Activated naive CD4-positive, alpha-beta T cell treated with anti-CD3 and anti-CD28 coated beads, Interleukin-2, amount 50 U/mL, for 24 hours (primary cell): ENCODE measurements around the gene ATPAF1.
A peak's percentile ranks its signal among the peaks of the same experiment; 100 is the strongest.

Source experiments
- H3K27ac Mint-ChIP-seq: one replicate; pipeline ENCODE4 v1.8.0; 2021; ENCODE audit warnings: mild to moderate bottlenecking, mixed read lengths
- H3K27me3 Mint-ChIP-seq: one replicate; pipeline ENCODE4 v1.8.0; 2021; ENCODE audit warnings: mixed read lengths
- H3K36me3 Mint-ChIP-seq: one replicate; pipeline ENCODE4 v1.8.0; 2021; ENCODE audit warnings: mixed read lengths
- H3K4me1 Mint-ChIP-seq: one replicate; pipeline ENCODE4 v1.8.0; 2021; ENCODE audit warnings: mixed read lengths
- H3K4me3 Mint-ChIP-seq: one replicate; pipeline ENCODE4 v1.8.0; 2021; ENCODE audit warnings: mild to moderate bottlenecking, mixed read lengths
- H3K9me3 Mint-ChIP-seq: one replicate; pipeline ENCODE4 v1.8.0; 2021; ENCODE audit warnings: mixed read lengths

Gene ATPAF1

GRCh38 chr1:46687921-46688509 lies 19.9 kb upstream of the ATPAF1 start:
- H3K27ac Mint-ChIP-seq: peak overlapping the region; percentile 89
- peaks cover 22% of the 10 kb centered on the region for H3K36me3 Mint-ChIP-seq
- peaks cover 19% of the 10 kb centered on the region for H3K4me1 Mint-ChIP-seq
- H3K9me3 Mint-ChIP-seq: no peaks in the 10 kb centered on the region
- no peak overlapping the region for H3K4me3 Mint-ChIP-seq
- H3K27me3 Mint-ChIP-seq: no peaks in the 10 kb centered on the region

DNA sequence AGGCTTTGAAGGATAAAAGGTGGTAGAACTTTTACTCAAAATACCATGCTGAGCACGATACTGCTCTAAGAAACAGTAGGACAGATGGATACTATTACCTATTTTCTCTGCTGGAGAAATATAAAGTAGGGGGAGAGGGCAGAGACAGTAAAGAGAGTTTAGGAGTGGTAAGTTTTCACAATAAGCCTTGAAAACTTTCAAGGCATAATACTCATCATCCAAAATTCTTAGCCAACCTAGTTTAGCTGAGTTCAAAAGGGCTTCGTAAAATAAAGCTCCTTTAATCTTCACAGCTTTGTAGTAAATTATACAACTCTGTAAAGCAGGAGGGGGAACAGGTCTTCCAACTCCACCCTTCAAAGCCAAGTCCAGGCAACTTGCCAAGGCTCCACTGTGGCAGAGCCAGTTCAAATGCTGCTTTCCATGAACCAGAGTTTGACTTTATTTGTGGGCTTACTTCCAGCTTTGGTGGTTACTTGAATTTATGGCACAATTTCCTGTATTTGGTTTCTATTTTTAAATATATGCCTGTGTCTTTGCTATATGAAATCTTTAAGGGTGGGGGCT lies 19.0 kb upstream of the ATPAF1 start:
- Mint-ChIP-seq H3K4me3 (no peak overlapping the region), H3K9me3 (no peaks in the 10 kb centered on the region), H3K4me1 (peaks cover 19% of the 10 kb centered on the region), H3K27me3 (no peaks in the 10 kb centered on the region), H3K36me3 (peaks cover 22% of the 10 kb centered on the region), H3K27ac (no peak overlapping the region)

DNA sequence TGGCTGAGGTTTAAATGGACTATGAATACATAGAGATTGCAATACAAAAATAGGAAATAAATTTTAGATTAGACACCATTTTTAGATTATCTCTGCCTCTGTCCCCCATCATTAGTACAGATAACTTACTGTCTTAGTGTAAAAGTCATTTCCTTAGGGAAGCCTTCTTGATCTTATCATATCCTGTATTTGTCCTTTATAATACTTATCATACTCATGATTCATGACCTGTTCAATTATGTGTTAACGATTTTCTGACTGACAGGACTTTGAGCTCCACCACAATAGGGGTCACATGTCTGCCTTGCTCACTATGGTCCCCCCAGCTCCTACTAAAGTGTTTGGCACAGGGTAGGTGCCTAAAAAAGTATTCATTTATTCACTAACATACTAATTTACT lies 18.1 kb upstream of the ATPAF1 start:
- no peaks in the 10 kb centered on the region for H3K27me3 Mint-ChIP-seq
- peaks cover 19% of the 10 kb centered on the region for H3K4me1 Mint-ChIP-seq
- H3K4me3 Mint-ChIP-seq: no peak overlapping the region
- H3K9me3 Mint-ChIP-seq: no peaks in the 10 kb centered on the region
- H3K27ac Mint-ChIP-seq: no peak overlapping the region
- peaks cover 25% of the 10 kb centered on the region for H3K36me3 Mint-ChIP-seq

DNA sequence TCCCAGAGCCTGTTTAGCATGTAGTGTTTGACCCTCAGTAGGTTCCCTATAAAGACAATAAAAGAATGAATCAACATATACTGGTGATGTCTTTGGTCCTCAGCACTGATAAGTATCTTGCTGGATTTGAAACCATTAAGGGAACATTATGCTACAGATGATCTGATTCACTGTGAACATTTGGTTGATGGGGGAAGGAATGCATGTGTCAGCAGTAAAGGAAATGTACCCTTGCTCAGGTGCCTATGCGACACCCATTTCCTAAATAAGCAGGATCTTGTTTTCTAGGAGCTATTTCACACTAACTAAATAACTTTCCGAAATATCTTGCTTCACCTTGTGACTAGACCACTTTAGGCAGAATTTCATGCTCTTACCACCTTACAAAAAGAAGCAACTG lies 16.5 kb upstream of the ATPAF1 start:
- Mint-ChIP-seq H3K36me3 (peaks cover 33% of the 10 kb centered on the region), H3K9me3 (no peaks in the 10 kb centered on the region), H3K4me1 (peaks cover 15% of the 10 kb centered on the region), H3K27me3 (no peaks in the 10 kb centered on the region), H3K27ac (peak overlapping the region; percentile 23), H3K4me3 (no peak overlapping the region)

GRCh38 chr1:46682064-46682463 lies 13.9 kb upstream of the ATPAF1 start:
- Mint-ChIP-seq H3K9me3 (no peaks in the 10 kb centered on the region), H3K27ac (peak overlapping the region; percentile 6), H3K4me3 (no peak overlapping the region), H3K27me3 (no peaks in the 10 kb centered on the region), H3K4me1 (peaks cover 17% of the 10 kb centered on the region), H3K36me3 (peaks cover 40% of the 10 kb centered on the region)

- Mint-ChIP-seq H3K36me3 (peaks cover 38% of the 10 kb centered on the region), H3K27me3 (no peaks in the 10 kb centered on the region), H3K9me3 (no peaks in the 10 kb centered on the region), H3K4me3 (no peak overlapping the region), H3K4me1 (peaks cover 18% of the 10 kb centered on the region), H3K27ac (peak overlapping the region; percentile 6)
Measured at GRCh38 chr1:46681333-46682034, 13.3 kb upstream of the ATPAF1 start.

GRCh38 chr1:46679789-46680573 lies 11.8 kb upstream of the ATPAF1 start:
- Mint-ChIP-seq H3K36me3 (peaks cover 34% of the 10 kb centered on the region), H3K4me3 (no peak overlapping the region), H3K9me3 (no peaks in the 10 kb centered on the region), H3K4me1 (peaks cover 33% of the 10 kb centered on the region), H3K27me3 (no peaks in the 10 kb centered on the region), H3K27ac (no peak overlapping the region)

DNA sequence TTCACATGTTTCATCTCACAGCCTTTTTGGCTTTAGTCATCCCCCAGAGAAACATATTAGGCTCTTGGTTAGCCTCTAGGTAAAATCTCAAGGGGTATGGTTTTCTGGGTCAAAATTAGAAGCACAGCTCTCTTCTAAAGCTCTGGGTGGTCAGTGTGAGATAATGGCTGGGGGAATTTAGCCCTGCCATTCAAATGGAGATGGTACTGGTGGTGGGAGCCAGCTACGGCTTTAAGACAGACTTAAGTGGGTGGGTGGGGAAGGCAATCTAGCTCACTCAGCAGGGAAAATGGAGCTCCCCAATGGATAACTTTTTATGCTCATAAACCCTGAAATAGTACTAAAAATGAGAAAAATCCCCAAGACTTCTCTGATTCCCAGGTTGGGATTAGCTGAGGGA lies 9.2 kb upstream of the ATPAF1 start:
- no peaks in the 10 kb centered on the region for H3K9me3 Mint-ChIP-seq
- no peaks in the 10 kb centered on the region for H3K27me3 Mint-ChIP-seq
- H3K4me1 Mint-ChIP-seq: peaks cover 49% of the 10 kb centered on the region
- peaks cover 34% of the 10 kb centered on the region for H3K36me3 Mint-ChIP-seq
- no peak overlapping the region for H3K4me3 Mint-ChIP-seq
- H3K27ac Mint-ChIP-seq: peak overlapping the region; percentile 87

DNA sequence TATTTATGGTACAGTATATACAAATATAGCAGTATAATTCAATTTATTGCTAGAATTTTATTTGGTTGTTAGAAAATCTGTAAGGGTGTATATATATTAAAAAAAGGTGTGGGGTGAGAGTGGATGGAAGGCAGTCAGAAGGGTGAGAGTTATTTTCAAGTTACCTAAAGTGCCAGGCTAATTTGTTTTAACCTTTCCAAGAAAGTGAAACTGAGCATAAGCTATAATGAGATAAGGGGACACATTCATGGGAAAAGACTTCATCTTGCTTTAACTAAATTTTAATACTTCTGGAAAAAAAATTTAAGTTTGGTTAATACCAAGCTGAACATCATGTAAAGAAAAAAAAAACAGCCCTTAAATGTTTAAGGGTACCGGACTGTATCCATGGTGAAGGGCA lies 8.4 kb upstream of the ATPAF1 start:
- Mint-ChIP-seq H3K27ac (peak overlapping the region; percentile 96), H3K27me3 (no peaks in the 10 kb centered on the region), H3K4me3 (peak overlapping the region; percentile 48), H3K4me1 (peaks cover 49% of the 10 kb centered on the region), H3K9me3 (no peaks in the 10 kb centered on the region), H3K36me3 (peaks cover 29% of the 10 kb centered on the region)

- Mint-ChIP-seq H3K4me1 (peaks cover 49% of the 10 kb centered on the region), H3K9me3 (no peaks in the 10 kb centered on the region), H3K4me3 (peak overlapping the region; percentile 48), H3K36me3 (peaks cover 29% of the 10 kb centered on the region), H3K27me3 (no peaks in the 10 kb centered on the region), H3K27ac (peak overlapping the region; percentile 96)
Measured at GRCh38 chr1:46675549-46676314, 7.6 kb upstream of the ATPAF1 start.

- H3K27ac Mint-ChIP-seq: peak overlapping the region; percentile 57
Measured at GRCh38 chr1:46673749-46674182, 5.6 kb upstream of the ATPAF1 start.

DNA sequence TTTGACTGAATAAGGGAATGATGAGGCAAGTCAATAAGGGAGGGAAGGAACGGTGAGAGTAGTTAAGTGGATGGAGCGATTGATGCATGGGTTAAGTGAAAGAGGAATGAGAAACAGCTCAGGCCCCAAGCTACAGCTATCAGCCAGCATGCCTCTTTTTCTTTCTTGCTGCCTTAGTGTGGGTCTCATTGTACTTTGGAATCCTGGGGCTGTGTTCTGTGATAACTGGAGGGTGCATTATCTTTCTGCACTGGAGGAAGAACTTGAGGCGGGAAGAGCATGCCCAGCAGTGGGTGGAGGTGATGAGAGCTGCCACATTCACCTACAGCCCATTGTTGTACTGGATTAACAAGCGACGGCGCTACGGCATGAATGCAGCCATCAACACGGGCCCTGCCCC lies 4.5 kb upstream of the ATPAF1 start:
- peak overlapping the region; percentile 75 for H3K27ac Mint-ChIP-seq
- H3K4me1 Mint-ChIP-seq: peaks cover 42% of the 10 kb centered on the region
- H3K9me3 Mint-ChIP-seq: no peaks in the 10 kb centered on the region
- no peaks in the 10 kb centered on the region for H3K27me3 Mint-ChIP-seq
- H3K36me3 Mint-ChIP-seq: peaks cover 11% of the 10 kb centered on the region
- H3K4me3 Mint-ChIP-seq: no peak overlapping the region

More at GRCh38 chr1:46673749-46674182, 5.6 kb upstream of the ATPAF1 start:
- Mint-ChIP-seq H3K27me3 (no peaks in the 10 kb centered on the region), H3K9me3 (no peaks in the 10 kb centered on the region), H3K36me3 (peaks cover 16% of the 10 kb centered on the region), H3K4me1 (peaks cover 49% of the 10 kb centered on the region), H3K4me3 (no peak overlapping the region)

DNA sequence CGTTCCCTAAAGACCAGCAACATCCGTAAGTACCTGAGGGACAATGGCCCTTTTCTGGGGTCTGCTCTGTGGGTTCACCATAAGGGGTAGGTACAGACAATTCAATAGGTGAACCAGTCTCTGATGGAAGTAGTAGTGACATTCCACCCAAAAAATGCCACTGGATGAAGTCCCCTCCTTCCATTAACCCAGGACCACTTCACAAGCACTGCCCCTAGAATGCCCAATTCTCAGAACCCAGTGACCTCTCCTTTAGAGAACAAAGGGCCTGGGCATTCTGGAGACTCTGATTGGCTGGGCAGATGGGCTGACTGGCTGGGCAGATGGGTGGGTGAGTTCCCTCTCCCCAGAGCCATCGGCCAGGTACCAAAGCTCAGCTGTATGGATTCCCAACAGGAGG lies 3.4 kb upstream of the ATPAF1 start, which contains the start of gene TEX38:
TSS of gene TEX38 (plus strand) at position 301 of the 400 bp plus-strand sequence. CDS start at position 382, 81 bp downstream.
- H3K27ac Mint-ChIP-seq: peak within 1 kb of the TSS; percentile 75
- H3K4me1 Mint-ChIP-seq: peaks cover 42% of the 10 kb centered on the region
- peaks cover 7% of the 10 kb centered on the region for H3K36me3 Mint-ChIP-seq
- no peaks in the 10 kb centered on the region for H3K9me3 Mint-ChIP-seq
- H3K27me3 Mint-ChIP-seq: no peaks in the 10 kb centered on the region
- H3K4me3 Mint-ChIP-seq: no peak within 1 kb of the TSS

DNA sequence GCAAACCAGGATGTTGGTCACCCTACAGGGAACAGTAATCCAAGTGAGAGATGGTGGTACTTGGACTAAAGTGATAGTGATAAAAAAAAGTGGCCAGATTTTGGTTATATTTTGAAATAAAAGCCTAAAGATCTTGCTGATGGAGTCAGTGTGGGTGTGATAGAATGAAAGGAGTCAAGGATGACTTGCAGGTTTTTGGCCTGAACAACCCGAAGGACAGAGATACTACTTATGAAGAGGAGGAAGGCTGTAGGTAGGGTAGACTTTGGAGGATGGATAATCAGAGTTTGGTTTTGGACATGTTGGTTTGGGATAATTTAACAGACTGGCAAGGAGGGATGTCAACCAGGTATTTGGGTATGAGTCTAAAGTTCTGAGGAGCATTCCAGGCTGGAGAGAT lies 2.0 kb upstream of the ATPAF1 start:
- Mint-ChIP-seq H3K27ac (no peak overlapping the region), H3K36me3 (peaks cover 5% of the 10 kb centered on the region), H3K27me3 (no peaks in the 10 kb centered on the region)

GRCh38 chr1:46665983-46666382 lies 2.2 kb downstream of the ATPAF1 start:
- H3K4me1 Mint-ChIP-seq: peaks cover 23% of the 10 kb centered on the region

More for the DNA sequence above, 2.0 kb upstream of the ATPAF1 start:
- no peaks in the 10 kb centered on the region for H3K9me3 Mint-ChIP-seq
- no peak overlapping the region for H3K4me3 Mint-ChIP-seq
- peaks cover 33% of the 10 kb centered on the region for H3K4me1 Mint-ChIP-seq

More at GRCh38 chr1:46665983-46666382, 2.2 kb downstream of the ATPAF1 start:
- H3K4me3 Mint-ChIP-seq: peak overlapping the region; percentile 88
- H3K27me3 Mint-ChIP-seq: no peaks in the 10 kb centered on the region
- no peaks in the 10 kb centered on the region for H3K9me3 Mint-ChIP-seq
- peaks cover 10% of the 10 kb centered on the region for H3K36me3 Mint-ChIP-seq
- H3K27ac Mint-ChIP-seq: no peak overlapping the region
